Sigmoid colon (tissue), 7 donors: ENCODE results near the gene SSTR4. TPM values are rescaled to one million over a fixed set of nuclear protein-coding genes. Genes with fewer than 3 reads are reported as not detected.
A peak's percentile ranks its signal among the peaks of the same experiment; 100 is the strongest.

Experiments
- DNase-seq: peaks from one replicate; pipeline ENCODE4 v3.0.0-alpha.2; 2019
- H3K27ac ChIP-seq, 4 donors: fragments of 200-600 bp; sonication (generic); one replicate each; pipeline ENCODE4 v1.5.1; 2016 to 2019; ENCODE audit warnings: mild to moderate bottlenecking in 1 of 4
- H3K27me3 ChIP-seq, 3 donors: fragments of 200-600 bp; sonication (generic); one replicate each; pipeline ENCODE4 v1.5.1; 2019; ENCODE audit warnings: mild to moderate bottlenecking in 1 of 3
- H3K36me3 ChIP-seq, 4 donors: fragments of 200-600 bp; sonication (generic); one replicate each; pipeline ENCODE4 v1.5.1; 2016 to 2019
- H3K4me1 ChIP-seq, 4 donors: fragments of 200-600 bp; sonication (generic); one replicate each; pipeline ENCODE4 v1.5.1; 2017 to 2019
- H3K4me3 ChIP-seq, 4 donors: fragments of 200-600 bp; sonication (generic); one replicate each; pipeline ENCODE4 v1.5.1; 2017 to 2019; ENCODE audit warnings: mild to moderate bottlenecking in 2 of 4, moderate library complexity in 1 of 4
- H3K9me3 ChIP-seq, 4 donors: fragments of 200-600 bp in 3 of 4; sonication (generic) in 3 of 4; one replicate each; pipeline versions ENCODE4 v1.5.1 to v1.6.1; 2013 to 2019
- EP300 ChIP-seq, 4 donors: sonication (generic); formaldehyde crosslinking; IDR thresholded peaks; one replicate each; pipeline ENCODE4 v1.6.1; 2017; ENCODE audit warnings: antibody characterized with exemption in 4 of 4
- POLR2A ChIP-seq, 2 donors: fragments of 450-650 bp; IDR thresholded peaks; one replicate each; pipeline ENCODE4 v1.6.1; 2016; ENCODE audit warnings: antibody characterized with exemption in 2 of 2, mild to moderate bottlenecking in 2 of 2, moderate library complexity in 2 of 2
- POLR2AphosphoS5 ChIP-seq, 4 donors: sonication (generic); formaldehyde crosslinking; IDR thresholded peaks; one replicate each; pipeline ENCODE4 v1.6.1; 2017; ENCODE audit warnings: antibody characterized with exemption in 4 of 4
- WGBS, 2 donors: extraction: QIAGEN DNeasy Blood & Tissue Kit; methylation state at CpG; one replicate each; pipeline ENCODE4 v1.1.7; 2013; 5-methylcytosine and 5-hydroxymethylcytosine counted together
- intact Hi-C: fragments of 100-400 bp; cut with DNase I; formaldehyde crosslinking; loops from one replicate; pipeline ENCODE4 v1.15.1; 2023
- polyA plus RNA-seq, 3 donors: library from polyadenylated mRNA; stranded (reverse); fragments of 200-250 nt; gene quantifications; one replicate each; pipeline ENCODE4 v1.2.3, GENCODE V29; 2013
- total RNA-seq, 4 donors: library from RNA; depleted of rRNA; stranded (reverse); fragments of >200 nt; gene quantifications; one replicate each; pipeline ENCODE4 v1.1.0, GENCODE V29; 2016
- TF ChIP-seq, protein P1 (sequence below), 4 experiments: fragments of 450-650 bp in 3 of 4; fragments of 200-600 bp in 1 of 4; IDR thresholded peaks; one replicate each; pipeline ENCODE4 v1.5.1; 2016 to 2019; ENCODE audit warnings: antibody characterized with exemption in 4 of 4, mild to moderate bottlenecking in 3 of 4, moderate library complexity in 2 of 4
- donor health status: healthy with polysubstance abuse.
- donor health status: Bipolar disorder and iron deficiency.
- donor health status: healthy.

SSTR4 gene
- total and polyA plus RNA-seq, 7 donors, result 0.04 TPM; not detected in 6

- Histone ChIP-seq H3K9me3 (no peaks in the 10 kb centered on the region), H3K4me3 (no peak overlapping the region), H3K4me1 (peaks cover 0 to 8% (median 1%) of the 10 kb centered on the region in 4 donors), H3K27ac (no peak overlapping the region), H3K36me3 (no peaks in the 10 kb centered on the region), H3K27me3 (peaks cover under 1 to 52% (median 6%) of the 10 kb centered on the region in 3 donors)
- intact Hi-C loops, result no loop called here
- DNase-seq, result no peak
- no peak for TF ChIP-seq EP300 (IDR thresholded peaks at IDR 0.05)
- TF ChIP-seq, protein P1, sequence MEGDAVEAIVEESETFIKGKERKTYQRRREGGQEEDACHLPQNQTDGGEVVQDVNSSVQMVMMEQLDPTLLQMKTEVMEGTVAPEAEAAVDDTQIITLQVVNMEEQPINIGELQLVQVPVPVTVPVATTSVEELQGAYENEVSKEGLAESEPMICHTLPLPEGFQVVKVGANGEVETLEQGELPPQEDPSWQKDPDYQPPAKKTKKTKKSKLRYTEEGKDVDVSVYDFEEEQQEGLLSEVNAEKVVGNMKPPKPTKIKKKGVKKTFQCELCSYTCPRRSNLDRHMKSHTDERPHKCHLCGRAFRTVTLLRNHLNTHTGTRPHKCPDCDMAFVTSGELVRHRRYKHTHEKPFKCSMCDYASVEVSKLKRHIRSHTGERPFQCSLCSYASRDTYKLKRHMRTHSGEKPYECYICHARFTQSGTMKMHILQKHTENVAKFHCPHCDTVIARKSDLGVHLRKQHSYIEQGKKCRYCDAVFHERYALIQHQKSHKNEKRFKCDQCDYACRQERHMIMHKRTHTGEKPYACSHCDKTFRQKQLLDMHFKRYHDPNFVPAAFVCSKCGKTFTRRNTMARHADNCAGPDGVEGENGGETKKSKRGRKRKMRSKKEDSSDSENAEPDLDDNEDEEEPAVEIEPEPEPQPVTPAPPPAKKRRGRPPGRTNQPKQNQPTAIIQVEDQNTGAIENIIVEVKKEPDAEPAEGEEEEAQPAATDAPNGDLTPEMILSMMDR (IDR thresholded peaks at IDR 0.05), result no peak
- 63 to 64% methylated on average over 3 of the region's 3 CpGs for WGBS, 2 donors
Measured at GRCh38 chr20:23042270-23042669, 7.2 kb downstream of the SSTR4 start.

GRCh38 chr20:23043376-23043775 is 8.3 kb downstream of the SSTR4 start:
- Histone ChIP-seq H3K27me3 (peaks cover 6 to 53% (median 17%) of the 10 kb centered on the region in 3 donors), H3K4me3 (no peak overlapping the region), H3K27ac (no peak overlapping the region), H3K36me3 (no peaks in the 10 kb centered on the region), H3K4me1 (peaks cover 0 to 17% (median 11%) of the 10 kb centered on the region in 4 donors), H3K9me3 (no peaks in the 10 kb centered on the region)
- TF ChIP-seq POLR2A (IDR thresholded peaks at IDR 0.05) (no peak), EP300 (IDR thresholded peaks at IDR 0.05) (no peak), POLR2AphosphoS5 (IDR thresholded peaks at IDR 0.05) (no peak)
- TF ChIP-seq, protein P1 (IDR thresholded peaks at IDR 0.05), result no peak
- WGBS, 2 donors, result 33 to 69% methylated on average over 6 of the region's 6 CpGs
- DNase-seq, result no peak
- intact Hi-C loops, result no loop called here

- Histone ChIP-seq H3K4me3 (no peak overlapping the region), H3K4me1 (peaks cover 0 to 41% (median 36%) of the 10 kb centered on the region in 4 donors), H3K27me3 (peaks cover 16 to 84% (median 44%) of the 10 kb centered on the region in 3 donors), H3K27ac (no peak overlapping the region), H3K9me3 (no peaks in the 10 kb centered on the region), H3K36me3 (no peaks in the 10 kb centered on the region)
- intact Hi-C loops, result no loop called here
- no peak for DNase-seq
- TF ChIP-seq EP300 (IDR thresholded peaks at IDR 0.05) (no peak), POLR2A (IDR thresholded peaks at IDR 0.05) (no peak), POLR2AphosphoS5 (IDR thresholded peaks at IDR 0.05) (no peak)
- TF ChIP-seq, protein P1 (IDR thresholded peaks at IDR 0.05), result no peak
Measured at GRCh38 chr20:23046431-23046830, 11.3 kb downstream of the SSTR4 start.

DNA sequence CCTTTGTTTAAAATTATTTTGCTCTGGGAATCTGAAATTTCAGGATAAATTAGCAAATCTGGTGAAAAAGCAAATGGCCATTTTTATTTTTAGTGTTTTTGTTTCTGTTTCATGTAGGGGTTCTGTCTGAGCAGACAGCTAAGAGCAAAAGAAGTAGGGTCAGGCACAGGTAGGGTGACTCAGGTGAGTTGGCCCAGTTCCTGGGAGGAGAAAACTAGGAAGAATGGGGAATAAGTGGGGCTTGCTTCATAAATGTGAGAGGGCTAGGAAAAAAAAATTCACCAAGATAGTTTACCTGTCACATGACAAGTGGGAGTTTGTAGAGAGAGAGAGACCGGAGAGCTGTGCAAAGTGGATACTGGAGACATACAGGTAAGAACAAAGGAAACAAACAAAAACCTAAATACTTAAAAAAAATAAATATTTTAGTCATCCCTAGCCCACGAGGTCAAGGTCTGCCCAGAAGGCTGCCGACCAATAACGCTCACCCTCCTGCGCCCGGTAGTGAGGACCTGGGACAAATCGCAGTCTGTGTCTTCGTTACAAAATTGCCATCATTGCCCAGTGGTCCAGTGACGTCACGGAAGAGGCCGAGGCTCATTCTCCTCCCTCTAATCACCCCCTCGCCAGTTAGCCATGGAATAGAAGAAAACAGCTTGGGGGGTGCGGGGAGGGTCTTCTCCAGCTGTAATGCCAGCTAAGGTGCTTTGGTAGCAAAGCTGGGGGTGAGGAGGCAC is 12.1 kb downstream of the SSTR4 start:
- Histone ChIP-seq H3K27me3 (peaks cover 16 to 83% (median 44%) of the 10 kb centered on the region in 3 donors), H3K4me1 (peaks cover 0 to 41% (median 36%) of the 10 kb centered on the region in 4 donors), H3K27ac (peak overlapping the region in 3 of 4 donors; percentile 70 to 84 (median 71)), H3K36me3 (no peaks in the 10 kb centered on the region), H3K4me3 (peak overlapping the region; percentile 0 to 54 (median 42)), H3K9me3 (no peaks in the 10 kb centered on the region)
- DNase-seq, result no peak
- intact Hi-C loops, result no loop called here
- TF ChIP-seq POLR2A (IDR thresholded peaks at IDR 0.05) (peak in 1 of 2 donors; percentile 7), EP300 (IDR thresholded peaks at IDR 0.05) (no peak), POLR2AphosphoS5 (IDR thresholded peaks at IDR 0.05) (no peak)
- TF ChIP-seq, protein P1 (IDR thresholded peaks at IDR 0.05), result no peak
- WGBS, 2 donors, result 57 to 58% methylated on average over 13 of the region's 13 CpGs
